GM23338 (cell line): ENCODE measurements around the gene PRKAR1B. TPM values are rescaled to one million over a fixed set of nuclear protein-coding genes. Genes with fewer than 3 reads are reported as not detected.

Experiments
- ATAC-seq: fragments of 200-7000 bp; cut with Tn5 transposase; 3 replicates; pipeline ENCODE4 v1.9.1; 2020
- DNase-seq: peaks from one replicate; pipeline ENCODE4 v3.0.0-alpha.2; 2015; ENCODE audit warnings: low spot score
- H2AFZ ChIP-seq: fragments of 200-600 bp; sonication (generic); 2 replicates; pipeline ENCODE4 v1.8.0; 2016; ENCODE audit warnings: antibody characterized with exemption, mild to moderate bottlenecking, moderate library complexity
- H3F3A ChIP-seq: fragments of 200-600 bp; sonication (generic); replicated peaks from 2 replicates; pipeline ENCODE4 v1.8.0; 2017; ENCODE audit warnings: antibody characterized with exemption, mixed run types, low read depth
- H3K27ac ChIP-seq: fragments of 200-600 bp; sonication (generic); 2 replicates; pipeline ENCODE4 v1.6.1; 2016; ENCODE audit warnings: low read depth
- H3K27me3 ChIP-seq: fragments of 200-600 bp; sonication (generic); 2 replicates; pipeline ENCODE4 v1.8.0; 2016; ENCODE audit warnings: mild to moderate bottlenecking, mixed run types, moderate library complexity; ENCODE audit not compliant: insufficient read depth
- H3K36me3 ChIP-seq: fragments of 200-600 bp; sonication (generic); 2 replicates; pipeline ENCODE4 v1.8.0; 2016; ENCODE audit warnings: mild to moderate bottlenecking; ENCODE audit not compliant: insufficient read depth
- H3K4me1 ChIP-seq: fragments of 200-600 bp; sonication (generic); 2 replicates; pipeline ENCODE4 v1.8.0; 2016; ENCODE audit warnings: mild to moderate bottlenecking, moderate library complexity; ENCODE audit not compliant: insufficient read depth
- H3K4me2 ChIP-seq: fragments of 200-600 bp; sonication (generic); 2 replicates; pipeline ENCODE4 v1.7.1; 2017; ENCODE audit warnings: mixed run types
- H3K4me3 ChIP-seq: fragments of 200-600 bp; sonication (generic); 2 replicates; pipeline ENCODE4 v1.6.1; 2016; ENCODE audit warnings: mixed run types
- H3K79me2 ChIP-seq: fragments of 200-600 bp; sonication (generic); replicated peaks from 2 replicates; pipeline ENCODE4 v1.8.0; 2017; ENCODE audit warnings: mild to moderate bottlenecking; ENCODE audit not compliant: insufficient read depth
- H3K9me2 ChIP-seq: fragments of 200-600 bp; sonication (generic); 2 replicates; pipeline ENCODE4 v1.8.0; 2017; ENCODE audit not compliant: insufficient read depth
- H4K20me1 ChIP-seq: fragments of 200-600 bp; sonication (generic); replicated peaks from 2 replicates; pipeline ENCODE4 v1.8.0; 2017; ENCODE audit warnings: mild to moderate bottlenecking; ENCODE audit not compliant: insufficient read depth
- H3K27ac Mint-ChIP-seq: 2 replicates; pipeline ENCODE4 v1.8.0; 2020; ENCODE audit warnings: inconsistent platforms, mild to moderate bottlenecking, moderate library complexity, mixed read lengths
- H3K27me3 Mint-ChIP-seq: 3 replicates; pipeline ENCODE4 v1.8.0; 2022; ENCODE audit warnings: low read depth, mild to moderate bottlenecking, moderate library complexity, mixed read lengths, inconsistent platforms; ENCODE audit not compliant: insufficient read depth, poor library complexity
- H3K36me3 Mint-ChIP-seq: 3 replicates; pipeline ENCODE4 v1.8.0; 2021; ENCODE audit warnings: low read depth, mild to moderate bottlenecking, inconsistent platforms, moderate library complexity, mixed read lengths
- H3K4me1 Mint-ChIP-seq: 3 replicates; pipeline ENCODE4 v1.8.0; 2020; ENCODE audit warnings: mild to moderate bottlenecking, inconsistent platforms, mixed read lengths
- H3K4me3 Mint-ChIP-seq: 3 replicates; pipeline ENCODE4 v1.8.0; 2021; ENCODE audit warnings: moderate library complexity, mild to moderate bottlenecking, inconsistent platforms, mixed read lengths
- H3K9me3 Mint-ChIP-seq: 3 replicates; pipeline ENCODE4 v1.8.0; 2020; ENCODE audit warnings: moderate library complexity, mild to moderate bottlenecking, inconsistent platforms, mixed read lengths
- CREB1 ChIP-seq: fragments of 250-450 bp; sonication (Bioruptor Pico); IDR thresholded peaks from 2 replicates; pipeline ENCODE4 v1.5.0; 2020; ENCODE audit warnings: low read depth, mild to moderate bottlenecking, moderate library complexity
- CTCF ChIP-seq, 2 experiments: fragments of 200-600 bp in 1 of 2; sonication (generic) in 1 of 2; conservative IDR thresholded peaks; 2 replicates each; pipeline versions ENCODE4 v1.5.1 to v1.6.1; 2016 to 2017; ENCODE audit warnings: antibody characterized with exemption in 2 of 2, low read depth in 2 of 2, mild to moderate bottlenecking in 2 of 2, moderate library complexity in 1 of 2
- ETS1 ChIP-seq: IDR thresholded peaks from 2 replicates; pipeline ENCODE4 v1.6.1; 2016; ENCODE audit warnings: antibody characterized with exemption
- EZH2 ChIP-seq: fragments of 200-600 bp; sonication (generic); IDR thresholded peaks from one replicate; pipeline ENCODE4 v1.8.0; 2017; ENCODE audit warnings: antibody characterized with exemption, mild to moderate bottlenecking, low read depth; ENCODE audit not compliant: unreplicated experiment
- NANOG ChIP-seq: IDR thresholded peaks from 2 replicates; pipeline ENCODE4 v1.6.1; 2016; ENCODE audit warnings: antibody characterized with exemption, borderline replicate concordance
- POLR2AphosphoS5 ChIP-seq: IDR thresholded peaks from 2 replicates; pipeline ENCODE4 v1.6.1; 2016; ENCODE audit warnings: antibody characterized with exemption, low read depth
- STAT1 ChIP-seq: IDR thresholded peaks from one replicate; pipeline ENCODE4 v1.6.1; 2016; ENCODE audit warnings: antibody characterized with exemption; ENCODE audit not compliant: unreplicated experiment
- ZNF114 ChIP-seq: fragments of 250-450 bp; sonication (Bioruptor Pico); IDR thresholded peaks from 2 replicates; pipeline ENCODE4 v1.5.0; 2020; ENCODE audit warnings: mild to moderate bottlenecking, moderate library complexity
- ZNF331 ChIP-seq: fragments of 250-450 bp; sonication (Bioruptor Pico); IDR thresholded peaks from 2 replicates; pipeline ENCODE4 v1.5.0; 2020; ENCODE audit warnings: low read depth, mild to moderate bottlenecking, moderate library complexity
- polyA plus RNA-seq: library from polyadenylated mRNA; unstranded; fragments of >200 nt; fragmentation: Nextera tagmentation; extraction: Ambion mirVana; gene quantifications from 2 replicates; pipeline ENCODE4 v1.2.1, GENCODE V29; 2016
- total RNA-seq: library from RNA; depleted of rRNA; stranded (reverse); fragments of >200 nt; shearing (Covaris generic); gene quantifications from 2 replicates; pipeline ENCODE4 v1.2.3, GENCODE V29; 2014
- TF ChIP-seq, protein P1 (sequence below): IDR thresholded peaks from one replicate; pipeline ENCODE4 v1.6.1; 2018; ENCODE audit warnings: antibody characterized with exemption; ENCODE audit not compliant: unreplicated experiment

PRKAR1B gene
- total and polyA plus RNA-seq, 2 experiments from 2014 or later = 35.7 to 36.7 TPM

DNA sequence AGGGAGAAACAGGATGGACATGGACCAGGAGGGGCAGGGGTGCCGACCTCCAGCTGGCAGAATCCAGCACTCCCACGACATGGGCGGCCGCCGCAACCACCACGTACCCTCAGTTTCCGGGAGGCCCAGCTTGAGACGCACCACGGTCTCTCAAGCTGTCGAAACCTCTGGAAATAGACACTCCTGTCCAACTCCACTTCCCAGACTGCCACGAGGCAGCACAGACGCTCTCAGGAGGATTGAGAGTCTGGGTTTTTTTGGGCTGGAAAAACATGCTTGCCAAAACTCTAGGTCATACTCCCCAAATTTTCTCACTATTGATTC lies 169.6 kb downstream of the PRKAR1B start (continued):
- TF ChIP-seq CTCF (conservative IDR thresholded peaks at IDR 0.05; ENCODE audit: low read depth in 2 of 2) = no peak
- no peak for TF ChIP-seq NANOG
- TF ChIP-seq CREB1 (CRISPR knock-in tag) = no peak
- TF ChIP-seq ZNF331 (CRISPR knock-in tag) = no peak
- TF ChIP-seq ETS1 = no peak
- no peak for TF ChIP-seq STAT1

GRCh38 chr7:556837-557557 lies 170.1 kb downstream of the PRKAR1B start:
- H3K4me3 ChIP-seq = no peak overlapping the region
- no peak overlapping the region for H3K27ac ChIP-seq
- no peak overlapping the region for H3K4me2 ChIP-seq
- no peaks in the 10 kb centered on the region for H3K4me1 ChIP-seq
- H2AFZ ChIP-seq = no peak overlapping the region
- H3K36me3 Mint-ChIP-seq = peaks cover 8% of the 10 kb centered on the region; the same call in 2 of the 3 replicates
- H3K9me2 ChIP-seq = no peaks in the 10 kb centered on the region
- H4K20me1 ChIP-seq = no peaks in the 10 kb centered on the region
- no peak overlapping the region for H3K27ac Mint-ChIP-seq
- H3F3A ChIP-seq = no peaks in the 10 kb centered on the region
- peaks cover 17% of the 10 kb centered on the region for H3K27me3 Mint-ChIP-seq
- no peaks in the 10 kb centered on the region for H3K27me3 ChIP-seq
- DNase-seq = no peak
- ATAC-seq = no peak
- no peaks in the 10 kb centered on the region for H3K79me2 ChIP-seq
- H3K4me1 Mint-ChIP-seq = no peaks in the 10 kb centered on the region
- no peaks in the 10 kb centered on the region for H3K9me3 Mint-ChIP-seq
- H3K4me3 Mint-ChIP-seq = no peak overlapping the region
- no peaks in the 10 kb centered on the region for H3K36me3 ChIP-seq
- TF ChIP-seq EZH2 = no peak
- no peak for TF ChIP-seq ETS1
- no peak for TF ChIP-seq ZNF114 (CRISPR knock-in tag)
- no peak for TF ChIP-seq ZNF331 (CRISPR knock-in tag)
- no peak for TF ChIP-seq STAT1
- TF ChIP-seq POLR2AphosphoS5 = no peak
- TF ChIP-seq, protein P1, sequence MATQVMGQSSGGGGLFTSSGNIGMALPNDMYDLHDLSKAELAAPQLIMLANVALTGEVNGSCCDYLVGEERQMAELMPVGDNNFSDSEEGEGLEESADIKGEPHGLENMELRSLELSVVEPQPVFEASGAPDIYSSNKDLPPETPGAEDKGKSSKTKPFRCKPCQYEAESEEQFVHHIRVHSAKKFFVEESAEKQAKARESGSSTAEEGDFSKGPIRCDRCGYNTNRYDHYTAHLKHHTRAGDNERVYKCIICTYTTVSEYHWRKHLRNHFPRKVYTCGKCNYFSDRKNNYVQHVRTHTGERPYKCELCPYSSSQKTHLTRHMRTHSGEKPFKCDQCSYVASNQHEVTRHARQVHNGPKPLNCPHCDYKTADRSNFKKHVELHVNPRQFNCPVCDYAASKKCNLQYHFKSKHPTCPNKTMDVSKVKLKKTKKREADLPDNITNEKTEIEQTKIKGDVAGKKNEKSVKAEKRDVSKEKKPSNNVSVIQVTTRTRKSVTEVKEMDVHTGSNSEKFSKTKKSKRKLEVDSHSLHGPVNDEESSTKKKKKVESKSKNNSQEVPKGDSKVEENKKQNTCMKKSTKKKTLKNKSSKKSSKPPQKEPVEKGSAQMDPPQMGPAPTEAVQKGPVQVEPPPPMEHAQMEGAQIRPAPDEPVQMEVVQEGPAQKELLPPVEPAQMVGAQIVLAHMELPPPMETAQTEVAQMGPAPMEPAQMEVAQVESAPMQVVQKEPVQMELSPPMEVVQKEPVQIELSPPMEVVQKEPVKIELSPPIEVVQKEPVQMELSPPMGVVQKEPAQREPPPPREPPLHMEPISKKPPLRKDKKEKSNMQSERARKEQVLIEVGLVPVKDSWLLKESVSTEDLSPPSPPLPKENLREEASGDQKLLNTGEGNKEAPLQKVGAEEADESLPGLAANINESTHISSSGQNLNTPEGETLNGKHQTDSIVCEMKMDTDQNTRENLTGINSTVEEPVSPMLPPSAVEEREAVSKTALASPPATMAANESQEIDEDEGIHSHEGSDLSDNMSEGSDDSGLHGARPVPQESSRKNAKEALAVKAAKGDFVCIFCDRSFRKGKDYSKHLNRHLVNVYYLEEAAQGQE = no peak
- TF ChIP-seq CREB1 (CRISPR knock-in tag) = no peak
